Smooth muscle cell (in vitro differentiated cells): ENCODE data around the gene EHD4. TPM values are rescaled to one million over a fixed set of nuclear protein-coding genes. Genes with fewer than 3 reads are reported as not detected.

Experiments
- DNase-seq: peaks from one replicate; lab custom pipeline; 2025; ENCODE audit not compliant: unreplicated experiment; lab: John Stamatoyannopoulos, UW
- H2AFZ ChIP-seq: fragments of 200-600 bp; sonication (generic); 2 replicates; pipeline ENCODE4 v1.6.0; 2016; ENCODE audit warnings: antibody characterized with exemption, low read depth, mild to moderate bottlenecking
- H3F3A ChIP-seq: fragments of 200-600 bp; sonication (generic); 2 replicates; pipeline ENCODE4 v1.6.0; 2017; ENCODE audit warnings: antibody characterized with exemption, low read depth
- H3K27ac ChIP-seq: fragments of 200-600 bp; sonication (generic); 2 replicates; pipeline ENCODE4 v1.5.1; 2016; ENCODE audit warnings: low read depth, mild to moderate bottlenecking
- H3K27me3 ChIP-seq: fragments of 200-600 bp; sonication (generic); 2 replicates; pipeline ENCODE4 v1.6.1; 2016; ENCODE audit warnings: low read depth, mild to moderate bottlenecking
- H3K36me3 ChIP-seq: fragments of 200-600 bp; sonication (generic); 2 replicates; pipeline ENCODE4 v1.5.1; 2016; ENCODE audit warnings: low read depth
- H3K4me1 ChIP-seq: fragments of 200-600 bp; sonication (generic); 2 replicates; pipeline ENCODE4 v1.5.1; 2016; ENCODE audit warnings: low read depth
- H3K4me2 ChIP-seq: fragments of 200-600 bp; sonication (generic); 2 replicates; pipeline ENCODE4 v1.6.0; 2016; ENCODE audit warnings: mild to moderate bottlenecking
- H3K4me3 ChIP-seq: fragments of 200-600 bp; sonication (generic); 2 replicates; pipeline ENCODE4 v1.5.1; 2016; ENCODE audit warnings: mild to moderate bottlenecking
- H3K79me2 ChIP-seq: fragments of 200-600 bp; sonication (generic); 2 replicates; pipeline ENCODE4 v1.6.0; 2016; ENCODE audit warnings: low read depth, mild to moderate bottlenecking
- H3K9ac ChIP-seq: fragments of 200-600 bp; sonication (generic); 2 replicates; pipeline ENCODE4 v1.6.0; 2016; ENCODE audit warnings: low read depth
- H3K9me3 ChIP-seq: fragments of 200-600 bp; sonication (generic); replicated peaks from 2 replicates; pipeline ENCODE4 v1.5.1; 2016; ENCODE audit warnings: low read depth
- H4K20me1 ChIP-seq: fragments of 200-600 bp; sonication (generic); 2 replicates; pipeline ENCODE4 v1.6.0; 2016; ENCODE audit warnings: low read depth
- CTCF ChIP-seq: fragments of 200-600 bp; sonication (generic); IDR thresholded peaks from 2 replicates; pipeline ENCODE4 v1.5.1; 2017; ENCODE audit warnings: borderline replicate concordance, mild to moderate bottlenecking, antibody characterized with exemption; ENCODE audit not compliant: insufficient read depth, poor library complexity, severe bottlenecking
- WGBS: methylation state at CpG from one replicate; pipeline ENCODE4 v1.1.7; 2016; ENCODE audit warnings: low lambda C conversion rate; 5-methylcytosine and 5-hydroxymethylcytosine counted together
- polyA plus RNA-seq: library from polyadenylated mRNA; unstranded; fragments of >200 nt; fragmentation: Nextera tagmentation; extraction: Ambion mirVana; gene quantifications from 2 replicates; pipeline ENCODE4 v1.2.1, GENCODE V29; 2016
- total RNA-seq: library from RNA; depleted of rRNA; stranded (reverse); fragments of >200 nt; gene quantifications from 2 replicates; pipeline ENCODE4 v1.2.3, GENCODE V29; 2014

EHD4 gene
- total and polyA plus RNA-seq, 2 experiments from 2014 or later = 11.5 to 15.8 TPM

DNA sequence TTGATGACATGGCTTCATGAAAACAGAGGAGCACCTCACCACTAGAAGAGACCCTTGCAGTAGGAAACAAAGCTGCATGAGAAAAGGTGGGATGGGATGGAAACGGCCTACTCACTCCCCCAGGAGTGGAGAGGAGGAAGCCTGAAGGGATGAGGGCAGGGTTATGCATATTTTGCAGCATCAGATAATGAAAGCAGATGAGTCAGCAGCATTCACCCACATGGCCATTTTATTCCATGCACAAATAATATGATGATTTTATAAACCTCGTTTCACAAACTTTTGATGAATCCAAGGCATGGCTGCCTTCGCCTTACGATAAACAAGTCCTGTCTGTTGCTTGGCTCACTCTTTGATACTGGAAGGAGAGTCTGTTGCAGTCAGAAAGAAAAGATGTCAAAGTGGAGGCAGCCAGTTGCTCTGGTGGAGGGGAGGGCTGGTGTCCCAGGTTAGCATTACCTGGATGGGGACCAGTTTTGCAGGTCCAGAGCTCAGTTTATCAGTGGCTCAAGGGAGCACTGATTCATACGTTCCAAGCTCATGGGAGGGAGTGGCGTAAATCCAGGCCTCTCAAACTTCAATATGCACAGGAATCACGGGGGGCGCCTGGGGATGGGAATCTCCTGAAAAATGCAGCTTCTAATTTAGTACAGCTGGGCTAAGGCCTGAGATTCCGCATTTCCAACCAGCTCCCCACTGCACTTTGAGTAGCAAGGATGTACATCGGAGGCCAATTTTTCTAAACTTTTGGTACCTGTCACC lies 9.2 kb upstream of the EHD4 start:
- Histone ChIP-seq H3K79me2 (no peaks in the 10 kb centered on the region), H3K27ac (no peak overlapping the region), H3K9me3 (no peaks in the 10 kb centered on the region), H3K4me1 (no peaks in the 10 kb centered on the region), H3K4me3 (no peak overlapping the region), H3K4me2 (no peak overlapping the region), H3F3A (no peaks in the 10 kb centered on the region), H4K20me1 (no peaks in the 10 kb centered on the region), H3K36me3 (no peaks in the 10 kb centered on the region), H3K27me3 (no peaks in the 10 kb centered on the region), H2AFZ (no peak overlapping the region), H3K9ac (no peak overlapping the region)
- 79% methylated on average over 10 of the region's 10 CpGs for WGBS
- no peak for DNase-seq
- no peak for TF ChIP-seq CTCF

DNA sequence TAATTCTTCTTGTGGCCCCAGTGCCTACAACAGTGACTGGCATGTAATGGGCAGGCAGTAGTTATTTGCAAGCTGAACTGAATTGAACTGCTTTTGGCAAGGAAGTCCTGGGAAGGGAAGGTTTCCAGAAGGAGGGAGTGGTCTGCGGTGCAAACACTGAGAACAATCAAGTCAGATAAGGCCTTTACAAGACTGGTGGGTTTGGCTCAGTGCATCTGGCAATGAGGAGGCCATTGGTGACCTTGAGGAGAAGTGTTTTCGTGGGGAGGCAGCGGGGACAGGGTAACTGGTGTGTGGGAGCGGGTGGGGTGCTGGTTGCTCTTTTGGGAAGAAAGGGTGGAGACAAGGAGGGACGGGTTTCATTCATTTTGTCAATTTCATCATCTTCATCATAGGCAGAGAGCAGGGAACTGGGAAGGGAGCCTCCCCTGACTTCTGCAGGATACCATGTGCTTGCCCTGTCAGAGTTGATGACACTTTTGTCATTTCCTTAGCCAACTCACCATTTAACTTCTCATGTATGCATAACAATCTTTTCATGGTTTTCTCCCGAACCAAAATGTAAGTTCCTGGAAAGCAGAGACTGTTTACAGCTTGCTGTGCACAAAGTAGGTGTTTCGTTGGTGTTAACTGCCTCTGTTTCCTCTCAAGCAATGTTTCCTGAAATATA lies 8.4 kb upstream of the EHD4 start:
- WGBS = 92% methylated on average over 7 of the region's 7 CpGs
- Histone ChIP-seq H3F3A (no peaks in the 10 kb centered on the region), H3K4me2 (no peak overlapping the region), H3K4me3 (no peak overlapping the region), H3K27ac (no peak overlapping the region), H3K36me3 (no peaks in the 10 kb centered on the region), H3K9ac (no peak overlapping the region), H3K27me3 (no peaks in the 10 kb centered on the region), H2AFZ (no peak overlapping the region), H4K20me1 (no peaks in the 10 kb centered on the region), H3K79me2 (no peaks in the 10 kb centered on the region), H3K9me3 (no peaks in the 10 kb centered on the region), H3K4me1 (no peaks in the 10 kb centered on the region)
- no peak for TF ChIP-seq CTCF
- DNase-seq = no peak

- Histone ChIP-seq H3K79me2 (no peaks in the 10 kb centered on the region), H3K36me3 (no peaks in the 10 kb centered on the region), H3K27me3 (no peaks in the 10 kb centered on the region), H2AFZ (no peak overlapping the region), H4K20me1 (no peaks in the 10 kb centered on the region), H3K9ac (no peak overlapping the region), H3K27ac (no peak overlapping the region), H3K4me3 (no peak overlapping the region), H3K4me1 (no peaks in the 10 kb centered on the region), H3K9me3 (no peaks in the 10 kb centered on the region), H3K4me2 (no peak overlapping the region), H3F3A (no peaks in the 10 kb centered on the region)
- no peak for DNase-seq
- no peak for TF ChIP-seq CTCF
- 64% methylated on average over 5 of the region's 5 CpGs for WGBS
These were observed 7.3 kb upstream of the EHD4 start for GRCh38 chr15:41979493-41980266.
